GM12874 (cell line): ENCODE results near the gene ARHGAP22.

Source experiments
- TF ChIP-seq, protein P1 (sequence below): IDR thresholded peaks from 2 replicates; pipeline ENCODE4 v1.5.1; 2011; ENCODE audit warnings: low read depth, mild to moderate bottlenecking, control low read depth, low read length, moderate library complexity; ENCODE audit not compliant: insufficient read depth

ARHGAP22 gene

DNA sequence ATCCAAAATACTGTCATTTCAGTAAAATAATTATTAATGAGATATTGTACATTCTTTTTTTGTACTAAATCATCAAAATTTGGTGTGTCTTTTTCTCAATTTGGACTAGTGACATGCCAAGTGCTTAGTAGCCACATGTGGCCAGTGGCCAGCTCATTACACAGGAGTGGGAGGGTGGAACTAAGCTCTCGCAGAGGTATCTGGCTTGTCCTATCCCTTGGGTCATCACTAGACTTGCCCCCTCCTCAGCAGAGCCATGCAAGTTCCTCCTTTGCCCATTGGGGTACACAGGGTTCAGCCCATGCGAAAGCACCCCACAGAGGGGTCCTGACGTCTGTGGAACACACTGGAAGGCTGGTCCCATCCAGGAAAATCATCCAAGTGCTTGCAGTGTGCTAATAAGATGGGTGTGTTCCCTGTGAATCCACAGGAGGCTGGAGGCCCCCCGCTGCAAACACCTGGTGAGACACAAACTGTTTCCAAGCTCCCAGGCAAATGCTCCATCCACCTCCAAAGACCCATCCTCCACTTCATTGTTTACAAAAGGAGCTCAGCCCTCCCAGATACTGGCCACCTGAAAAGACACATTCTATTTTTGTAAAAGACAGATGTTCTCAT, 1.3 kb downstream of the ARHGAP22 start:
- TF ChIP-seq, protein P1, sequence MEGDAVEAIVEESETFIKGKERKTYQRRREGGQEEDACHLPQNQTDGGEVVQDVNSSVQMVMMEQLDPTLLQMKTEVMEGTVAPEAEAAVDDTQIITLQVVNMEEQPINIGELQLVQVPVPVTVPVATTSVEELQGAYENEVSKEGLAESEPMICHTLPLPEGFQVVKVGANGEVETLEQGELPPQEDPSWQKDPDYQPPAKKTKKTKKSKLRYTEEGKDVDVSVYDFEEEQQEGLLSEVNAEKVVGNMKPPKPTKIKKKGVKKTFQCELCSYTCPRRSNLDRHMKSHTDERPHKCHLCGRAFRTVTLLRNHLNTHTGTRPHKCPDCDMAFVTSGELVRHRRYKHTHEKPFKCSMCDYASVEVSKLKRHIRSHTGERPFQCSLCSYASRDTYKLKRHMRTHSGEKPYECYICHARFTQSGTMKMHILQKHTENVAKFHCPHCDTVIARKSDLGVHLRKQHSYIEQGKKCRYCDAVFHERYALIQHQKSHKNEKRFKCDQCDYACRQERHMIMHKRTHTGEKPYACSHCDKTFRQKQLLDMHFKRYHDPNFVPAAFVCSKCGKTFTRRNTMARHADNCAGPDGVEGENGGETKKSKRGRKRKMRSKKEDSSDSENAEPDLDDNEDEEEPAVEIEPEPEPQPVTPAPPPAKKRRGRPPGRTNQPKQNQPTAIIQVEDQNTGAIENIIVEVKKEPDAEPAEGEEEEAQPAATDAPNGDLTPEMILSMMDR = no peak

DNA sequence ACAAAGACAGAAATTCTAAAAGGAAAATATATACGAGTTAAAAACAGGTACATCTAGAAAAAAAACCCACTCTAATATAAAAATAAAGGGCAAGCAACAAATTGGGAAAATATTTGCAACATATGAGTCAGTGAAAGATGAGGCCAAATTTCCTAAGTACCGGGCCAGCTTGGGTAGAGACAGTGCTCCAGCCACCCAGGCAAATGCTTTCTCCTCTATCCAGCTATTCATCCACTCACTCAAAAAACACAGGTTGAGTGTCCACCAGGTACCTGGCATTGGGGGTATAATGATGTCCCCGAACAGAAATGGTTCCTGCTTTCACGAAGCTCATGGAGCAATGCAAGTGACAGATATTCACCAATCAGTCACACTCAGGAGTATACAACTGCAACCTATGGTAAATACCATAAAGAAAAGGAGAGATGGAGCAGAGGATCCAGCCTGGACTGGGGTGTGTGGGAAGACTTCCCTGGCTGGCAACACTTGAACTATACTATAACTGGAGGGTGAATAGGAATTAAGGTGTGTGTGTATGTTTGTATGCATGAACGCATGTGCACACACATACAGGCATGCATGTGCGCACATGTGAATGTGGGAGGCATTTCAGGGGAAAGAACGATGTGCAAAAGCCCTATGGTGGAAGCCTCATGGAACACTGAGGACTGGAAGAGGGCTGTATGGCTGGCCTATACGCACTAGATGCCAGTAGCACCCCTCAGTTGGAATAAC, 2.3 kb downstream of the ARHGAP22 start:
- TF ChIP-seq, protein P1 = no peak

DNA sequence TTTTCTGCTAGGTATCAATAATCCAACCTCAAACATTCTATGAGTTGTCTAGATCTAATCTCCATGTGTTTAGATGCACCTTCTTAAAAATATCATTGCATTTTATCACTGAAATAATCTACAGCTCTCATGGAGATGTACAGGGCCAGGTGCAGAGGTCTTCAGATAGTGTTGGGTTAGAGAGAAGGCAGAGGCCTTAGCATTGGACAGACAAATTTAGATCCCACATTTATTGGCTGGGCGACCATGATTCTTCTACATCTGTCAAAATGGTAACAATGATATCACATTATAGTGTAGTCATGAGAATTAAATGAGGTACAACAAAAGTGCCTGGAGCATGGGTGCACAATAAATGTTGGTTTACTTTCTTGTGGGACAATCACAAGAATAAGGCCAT, 3.1 kb downstream of the ARHGAP22 start:
- TF ChIP-seq, protein P1 = no peak

DNA sequence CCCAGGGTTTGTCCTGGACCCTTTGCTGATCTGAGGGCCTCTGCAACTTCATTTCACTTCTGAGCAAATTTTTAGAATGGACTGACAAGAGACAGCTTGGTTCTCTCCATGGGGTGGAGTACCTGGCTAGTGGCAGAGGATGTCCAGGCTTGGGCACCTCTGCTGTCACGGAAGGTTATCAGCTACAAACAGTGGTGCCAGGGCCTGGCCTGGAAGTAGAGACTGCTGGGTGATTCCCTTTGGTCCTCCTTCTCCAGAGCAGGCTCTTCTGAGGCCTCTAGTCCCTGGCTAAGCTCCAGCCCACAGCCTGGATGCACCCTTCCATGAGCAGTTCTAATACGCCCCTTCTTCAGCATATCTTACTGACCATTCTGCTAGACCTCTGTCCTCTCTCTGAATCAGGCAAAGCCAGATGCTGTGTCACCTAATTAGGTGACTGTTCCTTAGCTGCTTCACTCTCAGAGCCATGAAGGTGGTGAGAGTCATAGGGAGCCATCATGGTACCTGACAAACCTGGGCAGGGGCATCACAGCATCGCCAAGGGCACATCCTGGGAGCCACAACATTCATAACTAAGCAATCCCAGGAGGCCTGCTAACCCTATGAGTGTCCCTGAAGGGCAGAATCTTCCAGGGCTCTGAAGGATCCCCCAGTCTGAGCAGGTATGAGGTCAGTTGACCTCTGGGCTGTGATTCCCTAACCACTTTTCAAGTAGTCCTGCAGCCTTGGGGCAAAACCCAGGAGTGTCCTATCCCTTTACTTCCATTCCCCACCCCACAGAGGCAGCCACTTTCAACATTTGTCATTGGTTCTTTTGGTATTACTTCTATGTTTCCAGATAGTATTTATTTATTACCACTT, 4.0 kb downstream of the ARHGAP22 start:
- TF ChIP-seq, protein P1 = no peak

DNA sequence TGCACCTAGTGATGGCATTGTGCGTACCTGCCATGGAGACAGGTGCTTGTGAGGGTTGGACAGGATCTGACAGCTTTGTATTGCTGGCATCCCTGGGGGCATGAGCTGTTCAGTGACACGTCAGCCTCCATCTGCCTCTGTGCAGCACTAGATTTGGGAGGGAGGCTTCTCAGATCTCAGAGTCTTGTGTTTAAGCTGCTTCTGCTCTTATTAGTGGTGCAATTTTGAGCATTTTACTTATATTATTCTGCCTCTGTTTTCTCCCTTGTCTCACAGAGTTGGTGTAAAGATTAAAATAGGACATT, 5.1 kb downstream of the ARHGAP22 start:
- TF ChIP-seq, protein P1 = no peak

DNA sequence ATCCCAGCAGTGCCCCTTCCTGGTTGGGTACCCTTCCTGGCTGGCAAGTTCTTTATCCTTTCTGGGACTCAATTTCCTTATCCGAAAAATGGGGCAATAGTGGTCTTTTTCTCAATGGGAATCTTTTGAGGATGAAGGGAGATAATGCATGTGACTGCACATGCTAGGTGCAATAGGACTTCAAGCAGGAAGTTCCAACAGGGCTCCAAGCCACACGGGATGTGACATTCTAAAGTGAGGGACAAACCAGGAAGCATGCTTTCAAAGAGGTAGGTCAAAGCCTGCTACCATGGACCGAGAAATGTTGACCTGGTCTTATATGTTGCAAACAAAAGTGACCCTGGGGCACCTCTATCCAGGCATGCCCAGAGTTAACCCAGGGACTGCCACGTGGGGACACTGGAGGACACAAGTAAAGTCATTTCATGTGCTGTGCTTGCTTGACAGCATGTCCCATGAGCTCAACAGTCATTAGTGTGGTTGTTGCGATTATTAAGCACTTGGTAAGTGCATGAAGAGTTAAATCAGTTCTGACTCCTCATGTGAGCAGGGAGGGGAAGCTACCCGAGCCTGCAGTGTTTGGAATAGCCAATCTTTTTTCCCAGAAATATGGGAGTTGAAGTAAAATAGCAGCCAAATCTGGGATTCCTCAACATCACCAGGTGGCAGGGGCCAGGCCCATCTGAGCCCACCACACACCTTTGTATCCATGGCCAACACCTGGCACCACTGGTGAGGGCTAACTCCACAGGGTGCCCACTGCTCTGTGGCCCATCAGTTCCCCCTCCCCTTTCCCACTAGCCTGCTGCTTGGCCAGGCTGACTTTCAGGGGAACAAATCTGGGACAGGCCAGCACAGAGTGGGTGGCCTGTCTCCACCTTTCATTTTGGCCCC, 5.7 kb downstream of the ARHGAP22 start:
- TF ChIP-seq, protein P1 = no peak
